Lung microvascular endothelial cell (primary cell): ENCODE data around the gene GNA12. TPM values are rescaled to one million over a fixed set of nuclear protein-coding genes. Genes with fewer than 3 reads are reported as not detected.

Experiments used
- DNase-seq, 2 donors: peaks; one replicate each; pipeline versions ENCODE4 v3.0.0 to v3.0.0-alpha.2; 2010; ENCODE audit warnings: low read depth in 2 of 2
- total RNA-seq: library from RNA; depleted of rRNA; stranded (reverse); fragments of >200 nt; gene quantifications from 2 replicates; pipeline ENCODE4 v1.2.1, GENCODE V29; 2014

Gene GNA12
- total RNA-seq, 1 donor from 2014 or later = 27.2 TPM

DNA sequence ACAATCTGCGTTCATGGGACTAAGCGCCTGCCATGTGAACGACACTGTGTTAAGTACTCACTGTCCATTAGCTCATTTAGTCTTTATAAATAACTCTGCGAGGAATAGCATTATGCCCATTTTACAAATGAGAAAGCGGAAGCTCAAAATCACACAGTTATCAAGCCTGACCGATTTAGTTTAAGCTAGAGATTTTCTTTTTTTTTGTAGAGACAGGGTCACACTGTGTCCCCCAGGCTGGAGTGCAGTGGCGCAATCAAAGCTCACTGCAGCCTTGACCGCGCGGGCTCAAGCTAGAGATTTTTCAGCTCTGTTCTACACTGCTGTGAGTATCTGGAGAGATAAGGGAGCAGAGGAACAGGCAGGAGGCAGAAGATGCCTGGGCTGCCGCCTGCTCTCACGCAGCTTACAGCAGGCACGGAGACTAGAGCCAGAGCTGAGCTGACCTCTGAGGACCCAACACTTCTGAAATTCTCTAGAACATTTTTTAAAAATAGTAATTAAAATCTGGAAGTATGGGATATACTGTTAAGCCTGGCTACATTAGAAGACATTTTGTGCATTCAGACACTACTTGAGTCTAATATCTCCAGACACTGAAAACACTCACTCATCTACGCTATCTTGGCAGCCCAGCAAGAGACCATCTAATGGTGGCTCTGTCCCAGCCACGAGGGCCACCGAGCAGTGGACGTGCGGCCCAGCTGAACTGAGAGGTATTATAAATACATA, 38.7 kb downstream of the GNA12 start:
- DNase-seq = no peak

DNA sequence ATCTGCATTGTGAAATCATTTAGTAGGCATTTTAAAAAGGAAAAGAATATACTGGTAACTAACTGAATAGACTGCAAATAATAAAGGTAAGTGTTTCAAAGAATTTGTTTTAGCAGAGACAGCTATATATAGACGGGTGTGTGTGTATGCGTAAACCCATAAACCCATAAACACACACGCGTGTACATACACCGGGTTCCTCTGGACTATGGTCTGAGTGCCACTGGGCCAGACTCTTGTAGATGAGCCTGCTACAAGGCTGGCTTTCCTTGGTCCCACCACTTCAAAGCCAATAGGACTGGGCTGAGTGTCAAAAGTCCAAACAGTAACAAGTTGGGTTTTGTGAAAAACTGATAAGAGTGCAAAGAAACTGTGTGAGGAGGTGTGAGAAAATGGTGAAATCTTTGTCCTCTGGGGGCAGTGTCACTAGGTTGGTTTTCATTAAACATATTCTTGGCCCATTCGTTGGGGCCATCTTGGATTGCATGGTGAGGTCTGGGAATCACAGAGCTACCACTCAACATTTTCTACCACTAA, 39.8 kb downstream of the GNA12 start:
- no peak for DNase-seq

DNA sequence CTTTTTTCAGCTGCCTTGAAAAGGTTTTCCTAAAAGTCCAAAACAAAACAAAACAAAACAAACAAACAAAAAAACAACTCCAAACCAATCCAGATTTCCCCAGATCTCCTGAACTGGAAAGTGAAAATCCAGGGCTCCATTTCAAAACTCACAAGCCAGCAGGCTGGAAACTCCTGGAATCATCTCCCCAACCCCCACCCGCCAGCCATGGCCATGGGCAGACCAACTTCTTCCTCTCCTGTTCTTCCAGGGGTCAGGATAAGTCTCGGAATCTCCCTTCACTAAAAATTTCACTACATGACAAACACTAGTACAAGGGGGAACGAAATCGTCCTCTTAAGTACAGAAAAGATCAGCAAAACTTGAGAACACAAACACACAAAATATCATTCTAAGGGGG, 40.4 kb downstream of the GNA12 start:
- no peak for DNase-seq

DNA sequence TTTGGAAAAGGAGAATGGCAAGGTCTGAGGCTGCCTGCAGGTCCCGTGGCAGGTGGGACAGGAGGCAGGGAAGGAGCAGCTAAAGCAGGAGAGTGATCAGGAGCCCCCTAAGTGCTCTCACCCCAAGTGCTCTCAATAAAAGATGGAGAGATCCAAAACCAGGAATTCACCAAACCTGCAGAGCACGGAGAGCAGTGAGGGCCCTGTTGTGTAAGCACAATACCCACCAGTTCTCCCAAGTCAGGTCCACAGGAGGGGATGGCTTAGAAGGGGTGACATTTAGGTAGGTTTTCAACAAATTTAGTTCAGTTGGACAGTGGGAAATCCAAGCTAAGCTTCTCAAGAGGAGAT, 40.8 kb downstream of the GNA12 start:
- no peak for DNase-seq

DNA sequence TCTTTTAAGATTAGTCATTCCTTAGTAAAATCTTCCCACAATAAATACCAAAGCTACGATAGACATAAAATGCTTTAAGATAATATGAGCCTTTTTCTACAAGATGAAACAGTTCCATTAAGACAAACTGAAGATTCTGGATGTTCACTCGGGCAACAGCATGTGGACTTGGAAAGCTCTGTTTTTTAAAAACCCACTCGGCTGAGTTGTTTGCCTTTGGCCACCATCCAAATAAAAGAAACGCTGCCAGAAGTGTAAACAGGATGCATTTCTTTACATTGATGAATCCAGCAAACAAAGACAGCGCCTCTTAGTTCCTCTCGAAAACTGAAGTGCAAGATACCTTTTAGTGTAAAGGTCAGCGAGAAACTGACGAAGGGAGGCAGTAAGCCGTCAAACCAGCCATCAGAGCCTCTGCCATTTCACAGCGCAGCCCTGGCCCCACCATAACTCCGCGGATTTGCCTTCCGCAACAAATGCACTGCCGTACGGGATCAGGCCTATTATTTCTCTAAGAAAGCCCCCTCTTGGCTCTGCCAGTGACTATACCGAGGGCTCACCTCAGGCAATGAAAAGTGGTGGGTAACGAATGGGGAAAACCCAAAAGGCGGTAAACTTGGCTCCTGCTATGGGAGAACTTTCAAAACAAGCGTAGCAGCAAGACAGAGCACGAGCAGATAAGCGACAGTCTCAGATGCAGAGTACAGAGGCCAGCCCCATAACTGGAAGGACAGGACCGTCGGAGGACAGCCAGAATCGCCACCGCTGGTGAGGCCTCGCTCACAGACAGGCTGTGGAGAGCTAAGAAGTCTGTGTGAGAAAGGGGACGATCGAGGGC, 41.4 kb downstream of the GNA12 start:
- peak; percentile 32 to 59 for DNase-seq

DNA sequence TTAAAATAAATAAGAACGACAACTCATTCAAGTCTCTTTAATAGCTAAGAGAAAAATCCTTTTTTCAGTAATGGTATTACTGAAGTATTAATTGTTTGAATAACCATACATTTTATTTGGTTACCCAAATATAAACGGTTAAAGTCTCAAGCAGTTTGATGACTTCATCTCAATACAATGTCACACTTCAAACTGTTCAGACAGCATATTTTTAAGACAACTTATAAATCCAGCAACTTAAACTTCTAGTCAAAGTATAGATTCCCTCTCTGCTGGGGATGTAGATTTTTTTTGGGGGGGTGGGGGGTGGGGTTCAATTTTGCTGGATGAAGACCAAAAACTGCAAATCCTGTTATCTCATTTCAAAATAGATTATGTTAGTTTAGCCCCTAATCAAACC, 42.0 kb downstream of the GNA12 start:
- peak in 1 of 2 donors; percentile 52 for DNase-seq

DNA sequence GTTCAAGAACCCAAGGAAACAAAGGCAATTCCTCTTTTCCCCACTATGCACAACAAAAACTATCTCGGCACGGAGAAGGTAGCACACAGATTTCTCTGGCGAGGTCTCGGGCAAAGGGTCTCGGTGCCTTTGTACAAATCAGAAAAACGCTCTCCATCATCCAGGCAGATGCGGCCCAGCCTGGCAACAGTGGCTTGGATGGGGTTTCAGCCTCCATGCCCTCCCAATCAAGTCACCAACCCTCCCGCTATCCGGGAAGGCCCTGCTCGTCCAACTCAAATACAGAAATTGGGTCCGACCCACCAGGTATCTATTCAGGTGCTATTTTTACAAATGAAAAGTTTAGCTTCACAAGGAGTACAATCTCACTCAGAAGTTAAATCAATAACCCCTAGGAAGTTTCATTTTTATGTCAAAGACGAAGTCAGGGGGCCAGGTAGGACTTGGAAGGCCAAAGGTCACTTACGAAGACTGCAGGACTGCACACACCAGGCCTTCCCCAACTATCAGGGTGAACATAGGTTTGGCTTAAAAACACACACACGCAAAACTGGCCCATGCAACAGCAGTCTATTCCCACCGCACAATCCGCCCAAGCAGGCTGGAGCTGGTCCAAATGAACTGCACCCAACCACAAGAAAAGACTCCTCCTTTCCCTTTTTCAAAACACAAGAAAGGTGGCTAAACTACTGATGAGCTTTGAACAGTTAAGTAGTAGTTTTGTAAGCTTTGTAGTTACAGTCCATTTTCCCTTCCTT, 43.0 kb downstream of the GNA12 start:
- DNase-seq = peak; percentile 29 to 55

DNA sequence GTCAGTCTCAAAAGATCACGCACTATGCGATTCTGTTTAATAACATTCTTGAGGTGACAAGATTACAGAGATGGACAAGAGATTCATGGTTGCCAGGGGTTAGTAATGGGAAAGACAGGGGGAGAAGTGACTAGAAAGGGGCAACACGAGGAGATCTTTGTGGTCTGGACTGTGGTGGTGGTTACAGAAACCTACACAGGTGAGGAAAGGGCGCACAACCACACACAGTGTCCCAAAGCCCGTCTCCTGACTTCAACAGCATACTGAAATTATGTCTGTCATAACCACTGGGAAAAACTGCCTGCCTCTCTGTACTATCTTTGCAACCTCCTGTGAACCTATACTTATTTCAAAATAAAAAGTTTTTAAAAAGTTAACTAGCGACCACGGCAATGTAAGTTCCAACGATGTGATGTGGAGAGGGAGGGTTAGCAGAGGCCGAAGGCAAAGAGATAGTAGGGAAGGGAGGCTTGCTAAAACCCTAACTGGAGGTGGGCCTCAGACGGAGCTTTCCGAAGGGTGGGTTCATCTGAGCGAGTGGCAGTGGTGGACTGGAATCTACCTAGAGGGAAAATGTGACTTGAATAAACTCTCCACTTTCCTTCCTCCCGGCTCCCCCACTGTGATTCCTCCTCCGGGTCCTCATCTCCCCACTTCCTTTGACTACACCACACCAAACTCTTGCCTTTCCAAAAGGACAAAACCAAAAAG, 43.7 kb downstream of the GNA12 start:
- no peak for DNase-seq

DNA sequence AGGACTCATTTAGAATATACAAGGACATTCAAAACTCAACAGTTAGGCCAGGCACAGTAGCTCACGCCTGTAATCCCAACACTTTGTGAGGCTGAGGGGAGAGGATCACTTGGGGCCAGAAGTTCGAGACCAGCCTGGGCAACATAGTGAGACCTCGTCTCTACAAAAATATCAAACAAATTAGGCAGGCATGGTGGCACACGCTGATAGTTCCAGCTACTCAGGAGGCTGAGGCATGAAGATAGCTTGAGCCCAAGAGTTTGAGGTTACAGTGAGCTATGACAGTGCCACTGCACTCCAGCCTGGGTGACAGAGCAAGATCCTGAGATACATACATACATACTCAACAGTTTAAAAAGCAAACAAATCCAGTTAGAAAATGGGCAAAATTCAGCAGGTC, 44.9 kb downstream of the GNA12 start:
- no peak for DNase-seq

DNA sequence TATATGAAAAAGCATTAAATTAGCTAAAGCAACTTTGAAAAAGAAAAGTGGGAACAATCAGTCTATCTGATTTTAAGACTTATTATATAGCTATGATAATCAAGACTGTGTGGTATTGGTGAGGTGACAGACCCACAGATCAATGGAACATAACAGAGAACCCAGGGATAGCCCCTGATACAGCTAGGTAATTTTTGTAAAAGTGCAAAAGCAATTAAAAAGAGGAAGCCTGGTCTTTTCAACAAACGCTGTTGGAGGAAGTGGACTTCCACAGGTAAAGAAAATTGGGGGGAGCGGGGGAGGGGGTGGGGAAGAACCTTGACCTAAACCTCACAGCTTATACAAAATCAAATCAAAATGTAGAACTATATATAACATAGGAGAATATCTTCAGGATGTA, 45.4 kb downstream of the GNA12 start:
- DNase-seq = no peak

DNA sequence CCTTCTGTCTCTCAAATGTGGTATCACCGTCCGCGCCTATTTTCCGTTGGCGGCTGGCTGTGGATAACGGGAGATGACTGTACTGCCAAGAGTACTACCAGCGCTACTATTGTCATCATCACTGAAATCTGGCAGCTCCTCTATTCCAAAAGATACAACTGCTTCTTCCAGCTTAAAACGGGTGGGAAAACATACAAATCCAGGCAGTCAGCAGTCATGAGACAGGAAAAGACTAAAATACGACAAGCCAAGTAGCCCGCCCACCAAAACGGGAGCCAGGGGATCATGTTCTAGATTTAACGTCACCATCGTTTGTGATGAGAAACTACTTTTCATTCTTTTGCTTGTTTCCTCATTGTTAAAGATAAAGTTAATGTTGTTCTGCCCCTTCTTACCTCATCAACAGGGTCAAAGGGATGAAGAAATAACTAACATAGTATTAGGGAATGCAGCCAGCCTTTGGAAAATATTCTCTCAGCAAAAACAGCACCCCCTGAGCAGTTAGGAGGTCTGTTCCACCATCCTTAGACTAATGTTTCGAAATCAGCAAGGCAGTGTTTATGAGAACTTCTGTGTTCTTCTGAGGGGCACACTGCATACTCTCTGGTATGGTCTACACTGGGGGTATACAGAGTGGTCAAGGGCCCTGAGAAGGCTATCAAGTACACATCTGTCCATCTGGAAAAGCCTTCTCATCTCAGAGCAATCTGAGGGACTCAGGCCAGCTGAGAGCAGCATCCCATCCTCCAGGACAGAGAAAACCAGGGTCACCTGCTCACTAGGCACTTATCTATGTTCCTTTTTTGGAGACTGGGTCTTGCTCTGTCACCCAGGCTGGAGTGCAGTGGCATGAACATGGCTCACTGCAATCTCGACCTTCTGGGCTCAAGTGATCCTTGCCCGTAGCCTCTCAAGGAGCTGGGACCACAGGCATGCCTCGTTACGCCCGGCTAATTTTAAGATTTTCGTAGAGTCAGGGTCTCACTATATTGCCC, 47.5 kb downstream of the GNA12 start:
- DNase-seq = peak; percentile 90 to 98

DNA sequence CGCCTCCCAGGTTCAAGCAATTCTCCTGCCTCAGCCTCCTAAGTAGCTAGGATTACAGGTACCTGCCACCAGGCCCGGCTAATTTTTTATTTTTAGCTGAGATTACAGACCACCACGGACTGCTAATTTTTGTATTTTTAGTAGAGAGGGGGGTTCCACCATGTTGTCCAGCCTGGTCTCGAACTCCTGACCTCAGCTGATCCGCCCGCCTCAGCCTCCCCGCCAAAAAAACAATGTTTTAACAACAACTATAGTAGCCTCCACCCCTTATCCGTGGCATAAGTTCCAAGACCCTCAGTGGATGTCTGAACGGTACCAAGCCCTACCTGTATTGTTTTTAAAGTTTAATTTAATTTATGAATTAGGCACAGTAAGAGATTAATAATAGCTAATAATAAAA, 48.2 kb downstream of the GNA12 start:
- no peak for DNase-seq

DNA sequence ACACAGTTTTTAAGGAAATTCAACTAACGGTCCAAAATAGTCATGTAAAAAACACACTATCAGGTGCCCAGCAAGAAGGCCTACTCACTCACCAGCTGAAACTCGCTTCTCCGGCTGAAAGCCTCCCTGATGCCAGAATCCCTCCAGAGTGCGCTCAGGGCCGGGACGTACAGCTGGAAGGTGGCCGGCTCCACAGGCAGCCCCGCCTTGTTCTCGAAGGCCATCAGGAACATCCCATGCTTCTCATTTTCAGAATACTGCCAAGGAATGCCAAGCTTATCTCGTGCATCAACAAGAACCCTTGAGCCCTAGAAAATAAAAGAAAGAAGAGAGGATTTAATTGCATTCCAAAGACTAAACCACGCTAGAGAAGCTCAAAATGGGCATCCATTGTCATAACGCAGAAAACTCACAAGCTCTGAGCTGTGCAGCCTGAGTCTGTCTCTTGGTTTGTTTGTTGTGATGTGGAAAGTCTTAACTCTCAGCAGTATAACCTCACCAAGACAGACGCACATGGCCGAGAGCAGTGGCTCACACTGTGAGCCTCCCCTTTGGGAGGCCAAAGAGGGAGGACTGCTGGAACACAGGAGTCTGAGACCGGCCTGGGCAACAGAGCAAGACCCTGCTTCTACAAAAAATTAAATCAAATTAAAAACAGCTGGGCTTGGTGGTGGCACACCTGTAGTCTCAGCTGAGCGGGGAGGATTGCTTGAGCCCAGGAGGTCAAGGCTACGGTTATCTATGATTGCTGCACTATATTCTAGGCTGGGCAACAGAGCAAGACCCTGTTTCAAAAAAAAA, 49.1 kb downstream of the GNA12 start:
- DNase-seq = no peak

DNA sequence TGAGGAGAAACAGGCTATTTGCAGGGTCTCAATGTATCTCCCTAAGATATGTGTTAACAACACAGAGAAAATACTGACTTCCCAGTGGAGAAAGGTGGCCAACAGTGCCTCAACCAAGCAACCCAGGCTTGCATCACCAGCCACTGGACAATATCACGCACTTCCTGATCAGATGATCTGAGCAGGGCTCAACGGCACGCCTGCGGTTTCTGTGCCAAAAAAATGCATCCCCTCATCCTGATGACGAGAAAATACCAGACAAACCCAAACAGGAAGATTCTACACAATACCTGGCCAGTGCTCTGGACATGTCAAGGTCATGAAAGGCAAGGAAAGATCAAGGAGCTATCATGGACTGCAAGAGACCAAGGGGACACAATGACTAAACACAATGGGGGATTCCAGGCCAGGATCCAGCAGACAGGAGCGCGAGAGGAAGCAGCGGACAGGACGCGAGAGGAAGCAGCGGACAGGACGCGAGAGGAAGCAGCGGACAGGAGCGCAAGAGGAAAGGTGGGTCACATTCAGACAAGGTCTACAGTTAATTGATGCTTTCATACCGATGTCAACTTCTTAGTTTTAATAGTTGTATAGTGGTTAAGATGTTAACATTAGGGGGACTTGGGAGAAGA, 51.1 kb downstream of the GNA12 start:
- peak; percentile 35 to 96 for DNase-seq

DNA sequence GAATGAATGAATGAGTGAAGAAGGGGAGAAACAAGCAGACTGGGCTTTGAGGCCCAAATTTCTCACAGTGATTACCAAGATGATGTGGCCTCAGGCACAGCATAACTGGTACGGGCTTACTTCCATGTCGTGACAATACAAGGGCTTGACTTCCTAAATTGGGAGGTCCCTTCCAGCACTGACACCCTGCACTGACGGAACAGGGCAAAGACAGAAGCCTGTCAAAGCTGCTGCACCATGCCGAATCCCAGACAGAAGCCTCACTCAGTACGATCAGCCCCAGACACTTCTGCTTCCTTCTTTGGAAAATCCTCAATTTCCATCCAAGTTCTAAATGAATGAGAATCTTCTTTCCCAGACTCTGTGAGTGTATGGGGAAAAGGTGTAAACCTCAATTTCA, 51.9 kb downstream of the GNA12 start:
- DNase-seq = no peak

DNA sequence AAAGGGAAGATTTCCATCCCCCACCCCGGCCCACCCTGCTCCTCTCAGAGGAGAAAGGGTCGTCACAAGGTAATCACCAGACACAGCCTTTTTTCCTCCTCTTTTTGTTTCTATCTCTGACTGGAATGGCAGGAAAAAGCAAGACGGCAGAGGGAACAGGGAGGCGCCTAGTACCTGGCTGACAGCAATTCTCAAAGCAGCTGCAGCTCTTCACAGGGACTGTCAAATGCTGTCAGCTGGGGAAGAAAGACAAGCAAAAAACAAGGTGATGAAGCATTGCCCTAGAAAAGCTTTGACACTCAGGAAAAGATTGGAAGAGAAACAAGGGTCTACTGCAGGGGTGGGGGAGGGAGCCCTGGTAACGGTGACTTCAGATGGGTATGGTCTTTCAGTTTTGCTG, 52.7 kb downstream of the GNA12 start:
- DNase-seq = no peak

DNA sequence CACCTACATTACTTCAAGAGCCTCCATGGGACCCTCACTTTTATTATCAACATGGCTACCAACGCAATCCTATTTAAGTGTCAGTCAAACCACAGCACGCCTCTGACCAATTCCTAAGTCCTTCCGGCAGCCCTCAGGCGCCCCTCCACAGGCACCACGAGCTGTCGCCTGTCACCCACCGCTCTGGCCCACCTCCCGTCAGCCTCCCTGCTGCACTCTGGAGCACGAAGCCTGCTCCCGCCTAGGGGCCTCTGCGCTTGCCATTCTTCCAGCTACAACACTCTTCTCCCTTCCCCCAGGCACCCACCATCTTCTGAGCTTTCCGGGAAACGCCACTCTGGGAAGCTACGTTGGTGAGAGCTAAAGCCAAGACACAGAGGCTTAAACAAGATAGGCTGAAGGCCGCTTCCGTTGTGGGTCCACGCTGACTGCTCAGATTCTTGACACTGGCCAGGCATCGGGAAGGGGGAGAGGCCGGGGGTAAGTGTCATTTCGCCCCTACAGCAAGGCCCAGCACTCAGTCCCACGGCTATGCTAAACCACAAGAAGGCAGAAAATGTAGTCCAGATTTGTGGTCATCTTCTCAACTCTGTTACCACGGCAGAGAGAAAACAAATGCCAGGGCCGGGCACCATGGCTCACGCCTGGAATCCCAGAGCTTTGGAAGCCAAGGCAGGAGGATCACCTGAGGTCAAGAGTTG, 56.7 kb downstream of the GNA12 start:
- no peak for DNase-seq

DNA sequence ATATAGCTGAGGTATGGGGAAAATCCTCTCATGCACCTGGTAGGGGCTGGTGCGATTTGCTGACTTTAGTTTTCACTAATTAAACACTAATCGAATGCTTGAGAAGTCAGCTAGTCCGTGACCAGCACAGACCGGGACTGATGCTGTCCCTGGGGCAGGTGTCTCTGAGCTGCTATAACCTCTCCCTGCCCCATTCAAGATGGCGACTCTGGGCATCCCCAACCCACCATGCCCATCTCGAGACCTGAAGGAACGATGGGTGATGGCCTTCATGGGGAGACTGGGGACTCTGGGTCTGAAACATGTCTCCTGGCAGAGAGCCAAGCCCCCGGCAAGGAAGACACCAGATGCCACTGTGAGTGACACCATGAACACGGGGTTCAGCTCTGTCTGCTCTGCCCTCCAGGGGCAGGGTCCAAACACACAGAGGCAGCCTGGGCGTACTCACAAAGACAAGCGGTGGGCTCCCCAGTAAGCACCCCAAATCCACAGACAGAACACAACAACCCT, 57.4 kb downstream of the GNA12 start:
- no peak for DNase-seq
